22Rv1 (cell line): ENCODE results near the gene RNU6-1.

Experiments used
- ZFX ChIP-seq: fragments of 450-650 bp; IDR thresholded peaks from 2 replicates; pipeline ENCODE4 v1.6.1; 2017; ENCODE audit warnings: antibody characterized with exemption, borderline replicate concordance
- TF ChIP-seq, protein P1 (sequence below): fragments of 450-650 bp; IDR thresholded peaks from 2 replicates; pipeline ENCODE4 v1.5.1; 2017; ENCODE audit warnings: mild to moderate bottlenecking

DNA sequence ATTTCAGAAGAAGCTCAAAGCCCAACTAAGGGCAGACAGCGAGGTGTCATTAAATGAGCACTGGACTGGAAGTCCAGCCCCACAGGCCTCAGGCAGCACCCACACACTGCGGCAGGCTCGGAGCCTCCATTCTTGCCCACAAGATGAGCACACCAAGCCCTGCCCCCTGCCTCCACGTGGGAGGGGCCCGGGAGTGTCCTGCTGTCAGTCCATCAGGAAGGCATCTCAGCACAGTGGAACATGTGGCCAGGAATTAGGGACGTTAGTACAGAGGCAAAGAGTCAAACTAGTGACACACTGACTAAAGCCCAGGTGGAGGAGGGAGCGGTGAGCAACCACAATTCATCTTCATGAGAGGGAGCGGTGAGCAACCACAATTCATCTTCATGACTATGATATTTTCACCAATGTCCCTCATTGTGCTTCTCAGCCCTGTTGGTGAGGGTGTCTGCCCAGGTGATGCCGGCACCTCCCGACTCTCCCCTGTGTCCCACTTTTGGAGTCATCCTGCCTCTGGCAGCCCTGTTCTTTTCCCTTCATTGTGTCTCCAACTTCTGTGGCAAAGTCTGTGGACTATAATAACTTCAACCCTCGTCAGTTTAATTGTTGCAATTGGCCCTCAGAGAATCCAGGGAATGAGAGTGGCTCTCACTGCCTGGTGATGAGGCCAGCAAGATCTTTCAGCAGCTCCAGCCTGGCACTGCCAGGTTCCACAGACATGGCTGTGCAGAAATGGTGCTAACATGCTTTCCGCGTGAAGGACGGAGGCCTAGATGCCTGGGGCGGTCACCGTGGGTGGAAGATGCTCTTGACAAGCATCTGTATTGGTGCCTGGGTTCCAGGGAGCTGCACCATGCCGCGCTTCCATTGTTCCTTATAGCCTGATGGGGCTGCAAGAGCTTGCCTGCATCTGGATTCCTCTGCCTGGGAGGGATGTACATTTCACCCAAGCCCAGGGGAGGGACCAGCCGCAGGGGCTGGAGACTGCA, 37.6 kb downstream of the RNU6-1 start:
- TF ChIP-seq, protein P1, sequence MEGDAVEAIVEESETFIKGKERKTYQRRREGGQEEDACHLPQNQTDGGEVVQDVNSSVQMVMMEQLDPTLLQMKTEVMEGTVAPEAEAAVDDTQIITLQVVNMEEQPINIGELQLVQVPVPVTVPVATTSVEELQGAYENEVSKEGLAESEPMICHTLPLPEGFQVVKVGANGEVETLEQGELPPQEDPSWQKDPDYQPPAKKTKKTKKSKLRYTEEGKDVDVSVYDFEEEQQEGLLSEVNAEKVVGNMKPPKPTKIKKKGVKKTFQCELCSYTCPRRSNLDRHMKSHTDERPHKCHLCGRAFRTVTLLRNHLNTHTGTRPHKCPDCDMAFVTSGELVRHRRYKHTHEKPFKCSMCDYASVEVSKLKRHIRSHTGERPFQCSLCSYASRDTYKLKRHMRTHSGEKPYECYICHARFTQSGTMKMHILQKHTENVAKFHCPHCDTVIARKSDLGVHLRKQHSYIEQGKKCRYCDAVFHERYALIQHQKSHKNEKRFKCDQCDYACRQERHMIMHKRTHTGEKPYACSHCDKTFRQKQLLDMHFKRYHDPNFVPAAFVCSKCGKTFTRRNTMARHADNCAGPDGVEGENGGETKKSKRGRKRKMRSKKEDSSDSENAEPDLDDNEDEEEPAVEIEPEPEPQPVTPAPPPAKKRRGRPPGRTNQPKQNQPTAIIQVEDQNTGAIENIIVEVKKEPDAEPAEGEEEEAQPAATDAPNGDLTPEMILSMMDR: no peak
- TF ChIP-seq ZFX: no peak
